Measurements from ENCODE around the gene FARP1.

DNA sequence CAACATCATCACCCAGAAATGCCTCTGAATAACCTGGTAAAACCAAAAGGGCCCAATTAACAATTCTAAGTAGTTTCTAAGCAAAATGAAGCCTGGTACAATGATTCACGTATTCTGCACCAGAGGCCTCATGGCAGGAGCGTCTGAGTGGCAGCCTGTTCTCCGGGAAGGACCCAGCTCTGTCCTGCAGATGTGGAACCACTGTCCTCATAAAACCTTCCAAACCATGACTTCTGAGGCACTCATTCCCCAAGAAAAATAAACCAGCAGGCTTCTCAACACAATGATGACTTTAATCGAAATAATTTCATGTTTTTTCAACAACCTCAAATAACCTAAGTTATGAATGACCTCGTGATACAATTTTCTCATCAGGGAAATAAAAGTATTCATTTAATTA lies 344.1 kb downstream of the FARP1 start:
- TF ChIP-seq, protein P1, sequence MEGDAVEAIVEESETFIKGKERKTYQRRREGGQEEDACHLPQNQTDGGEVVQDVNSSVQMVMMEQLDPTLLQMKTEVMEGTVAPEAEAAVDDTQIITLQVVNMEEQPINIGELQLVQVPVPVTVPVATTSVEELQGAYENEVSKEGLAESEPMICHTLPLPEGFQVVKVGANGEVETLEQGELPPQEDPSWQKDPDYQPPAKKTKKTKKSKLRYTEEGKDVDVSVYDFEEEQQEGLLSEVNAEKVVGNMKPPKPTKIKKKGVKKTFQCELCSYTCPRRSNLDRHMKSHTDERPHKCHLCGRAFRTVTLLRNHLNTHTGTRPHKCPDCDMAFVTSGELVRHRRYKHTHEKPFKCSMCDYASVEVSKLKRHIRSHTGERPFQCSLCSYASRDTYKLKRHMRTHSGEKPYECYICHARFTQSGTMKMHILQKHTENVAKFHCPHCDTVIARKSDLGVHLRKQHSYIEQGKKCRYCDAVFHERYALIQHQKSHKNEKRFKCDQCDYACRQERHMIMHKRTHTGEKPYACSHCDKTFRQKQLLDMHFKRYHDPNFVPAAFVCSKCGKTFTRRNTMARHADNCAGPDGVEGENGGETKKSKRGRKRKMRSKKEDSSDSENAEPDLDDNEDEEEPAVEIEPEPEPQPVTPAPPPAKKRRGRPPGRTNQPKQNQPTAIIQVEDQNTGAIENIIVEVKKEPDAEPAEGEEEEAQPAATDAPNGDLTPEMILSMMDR (IDR thresholded peaks at IDR 0.05) = no peak
- no peak for TF ChIP-seq POLR2A (IDR thresholded peaks at IDR 0.05; ENCODE audit: low read depth)
- TF ChIP-seq POLR2AphosphoS5 (IDR thresholded peaks at IDR 0.05) = no peak
- TF ChIP-seq EP300 (IDR thresholded peaks at IDR 0.05) = no peak

All from esophagus muscularis mucosa (tissue), 4 donors.